Vagina (tissue), 2 donors: ENCODE results near the gene KCNN3.

Experiments used
- CTCF ChIP-seq, 3 experiments: fragments of 450-650 bp in 2 of 3; fragments of 200-600 bp in 1 of 3; sonication (generic) in 1 of 3; IDR thresholded peaks; one replicate each; pipeline ENCODE4 v1.5.1; 2017 to 2019; ENCODE audit warnings: antibody characterized with exemption in 3 of 3, mild to moderate bottlenecking in 2 of 3, moderate library complexity in 2 of 3
- POLR2A ChIP-seq, 2 donors: fragments of 450-650 bp; IDR thresholded peaks; one replicate each; pipeline ENCODE4 v1.6.1; 2017; ENCODE audit warnings: antibody characterized with exemption in 2 of 2, mild to moderate bottlenecking in 2 of 2, moderate library complexity in 2 of 2
- POLR2AphosphoS5 ChIP-seq, 2 donors: sonication (generic); formaldehyde crosslinking; IDR thresholded peaks; one replicate each; pipeline ENCODE4 v1.9.0; 2017; ENCODE audit warnings: antibody characterized with exemption in 2 of 2, mild to moderate bottlenecking in 2 of 2, low read depth in 1 of 2; ENCODE audit not compliant: insufficient read depth in 1 of 2

GRCh38 chr1:154695985-154696384, 174.1 kb downstream of the KCNN3 start:
- TF ChIP-seq CTCF (IDR thresholded peaks at IDR 0.05) (no peak), POLR2AphosphoS5 (IDR thresholded peaks at IDR 0.05; ENCODE audit: insufficient read depth in 1 of 2, low read depth in 1 of 2) (no peak), POLR2A (IDR thresholded peaks at IDR 0.05) (no peak)
